HK-2 (cell line): ENCODE measurements around the gene LPP.

Experiments
- DNase-seq: peaks from one replicate; pipeline ENCODE4 v3.0.0-alpha.2; 2018; ENCODE audit not compliant: unreplicated experiment

The LPP gene

GRCh38 chr3:188707381-188708288, 553.7 kb downstream of the LPP start:
- DNase-seq: no peak

- no peak for DNase-seq
These were observed 557.9 kb downstream of the LPP start for GRCh38 chr3:188711881-188712247.

GRCh38 chr3:188712248-188712924, 558.4 kb downstream of the LPP start:
- DNase-seq: no peak

- no peak for DNase-seq
These were observed 559.0 kb downstream of the LPP start for GRCh38 chr3:188712991-188713390.

- no peak for DNase-seq
These were observed 565.6 kb downstream of the LPP start for GRCh38 chr3:188719545-188719944.

- no peak for DNase-seq
These were observed 566.3 kb downstream of the LPP start for GRCh38 chr3:188720215-188720614.

- no peak for DNase-seq
These were observed 566.7 kb downstream of the LPP start for GRCh38 chr3:188720636-188721035.

- DNase-seq: no peak
These were observed 567.4 kb downstream of the LPP start for GRCh38 chr3:188721312-188721711.

GRCh38 chr3:188721990-188722389, 568.0 kb downstream of the LPP start:
- DNase-seq: no peak

- DNase-seq: no peak
These were observed 569.0 kb downstream of the LPP start for GRCh38 chr3:188722963-188723362.

- no peak for DNase-seq
These were observed 573.1 kb downstream of the LPP start for GRCh38 chr3:188727052-188727451.

- DNase-seq: no peak
These were observed 574.5 kb downstream of the LPP start for GRCh38 chr3:188728371-188728896.

GRCh38 chr3:188729422-188729821, 575.5 kb downstream of the LPP start:
- no peak for DNase-seq

- DNase-seq: no peak
These were observed 580.4 kb downstream of the LPP start for GRCh38 chr3:188734395-188734794.

GRCh38 chr3:188739511-188739910, 585.6 kb downstream of the LPP start:
- DNase-seq: no peak

GRCh38 chr3:188740010-188740409, 586.1 kb downstream of the LPP start:
- no peak for DNase-seq

- no peak for DNase-seq
These were observed 589.0 kb downstream of the LPP start for GRCh38 chr3:188742755-188743550.

GRCh38 chr3:188744166-188744565, 590.2 kb downstream of the LPP start:
- no peak for DNase-seq

- DNase-seq: no peak
These were observed 591.1 kb downstream of the LPP start for GRCh38 chr3:188745031-188745430.

GRCh38 chr3:188746291-188746783, 592.4 kb downstream of the LPP start:
- no peak for DNase-seq

- DNase-seq: no peak
These were observed 593.5 kb downstream of the LPP start for GRCh38 chr3:188747489-188747888.
